ENCODE results near the gene TANGO2. TPM values are rescaled to one million over a fixed set of nuclear protein-coding genes. Genes with fewer than 3 reads are reported as not detected.

Gene TANGO2
- total and polyA plus RNA-seq, 3 donors from 2014 or later = 13.5 to 21.5 (median 19.0) TPM

DNA sequence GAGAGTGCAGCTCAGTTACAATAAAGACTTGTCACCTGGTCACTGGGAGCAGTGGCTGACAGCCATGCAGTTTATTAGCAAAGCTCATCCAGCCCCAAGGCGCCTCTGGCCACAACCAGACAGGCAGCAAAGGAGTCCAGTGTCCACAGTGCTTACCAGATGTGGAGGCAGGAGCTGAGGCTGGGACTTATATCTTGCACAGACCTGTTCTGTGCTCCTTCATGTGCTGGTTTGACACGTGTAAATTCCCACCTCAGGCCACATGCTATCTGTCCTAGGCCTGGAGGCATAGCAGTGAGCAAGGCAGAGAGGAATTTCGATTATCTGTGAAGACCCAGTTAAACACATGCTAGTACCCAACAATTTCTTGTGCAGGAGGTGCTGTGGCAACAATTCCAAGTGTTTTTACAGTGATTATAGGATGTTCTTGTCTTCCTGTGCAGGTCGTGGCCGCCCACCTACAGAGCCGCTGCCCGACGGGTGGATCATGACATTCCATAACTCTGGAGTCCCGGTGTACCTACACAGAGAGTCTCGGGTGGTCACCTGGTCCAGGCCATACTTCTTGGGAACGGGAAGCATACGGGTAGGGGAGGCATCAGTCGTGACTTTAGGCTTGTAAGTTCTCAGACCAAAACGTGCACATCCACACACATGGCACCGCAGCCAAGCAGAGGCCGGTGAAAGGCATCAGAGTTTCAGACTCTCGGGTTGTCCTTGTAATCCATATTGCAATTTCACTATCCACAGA lies 68.5 kb downstream of the TANGO2 start:
- no peak for DNase-seq
- TF ChIP-seq, protein P1, sequence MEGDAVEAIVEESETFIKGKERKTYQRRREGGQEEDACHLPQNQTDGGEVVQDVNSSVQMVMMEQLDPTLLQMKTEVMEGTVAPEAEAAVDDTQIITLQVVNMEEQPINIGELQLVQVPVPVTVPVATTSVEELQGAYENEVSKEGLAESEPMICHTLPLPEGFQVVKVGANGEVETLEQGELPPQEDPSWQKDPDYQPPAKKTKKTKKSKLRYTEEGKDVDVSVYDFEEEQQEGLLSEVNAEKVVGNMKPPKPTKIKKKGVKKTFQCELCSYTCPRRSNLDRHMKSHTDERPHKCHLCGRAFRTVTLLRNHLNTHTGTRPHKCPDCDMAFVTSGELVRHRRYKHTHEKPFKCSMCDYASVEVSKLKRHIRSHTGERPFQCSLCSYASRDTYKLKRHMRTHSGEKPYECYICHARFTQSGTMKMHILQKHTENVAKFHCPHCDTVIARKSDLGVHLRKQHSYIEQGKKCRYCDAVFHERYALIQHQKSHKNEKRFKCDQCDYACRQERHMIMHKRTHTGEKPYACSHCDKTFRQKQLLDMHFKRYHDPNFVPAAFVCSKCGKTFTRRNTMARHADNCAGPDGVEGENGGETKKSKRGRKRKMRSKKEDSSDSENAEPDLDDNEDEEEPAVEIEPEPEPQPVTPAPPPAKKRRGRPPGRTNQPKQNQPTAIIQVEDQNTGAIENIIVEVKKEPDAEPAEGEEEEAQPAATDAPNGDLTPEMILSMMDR (IDR thresholded peaks at IDR 0.05) = no peak
- TF ChIP-seq POLR2A (IDR thresholded peaks at IDR 0.05) = no peak
- no peak overlapping the region for H3K27ac ChIP-seq
- no peaks in the 10 kb centered on the region for H3K9me3 ChIP-seq
- peaks cover 8% of the 10 kb centered on the region for H3K4me1 ChIP-seq
- H3K4me3 ChIP-seq = no peak overlapping the region
- intact Hi-C loops (cut with DNase I; ENCODE audit: low total_unique reads) = no loop called here
- H3K27me3 ChIP-seq = no peaks in the 10 kb centered on the region
- WGBS, 2 donors = 93 to 97% methylated on average over 16 to 17 of the region's 17 CpGs
- H3K36me3 ChIP-seq (ENCODE audit: low read depth, missing control alignments) = no peaks in the 10 kb centered on the region

DNA sequence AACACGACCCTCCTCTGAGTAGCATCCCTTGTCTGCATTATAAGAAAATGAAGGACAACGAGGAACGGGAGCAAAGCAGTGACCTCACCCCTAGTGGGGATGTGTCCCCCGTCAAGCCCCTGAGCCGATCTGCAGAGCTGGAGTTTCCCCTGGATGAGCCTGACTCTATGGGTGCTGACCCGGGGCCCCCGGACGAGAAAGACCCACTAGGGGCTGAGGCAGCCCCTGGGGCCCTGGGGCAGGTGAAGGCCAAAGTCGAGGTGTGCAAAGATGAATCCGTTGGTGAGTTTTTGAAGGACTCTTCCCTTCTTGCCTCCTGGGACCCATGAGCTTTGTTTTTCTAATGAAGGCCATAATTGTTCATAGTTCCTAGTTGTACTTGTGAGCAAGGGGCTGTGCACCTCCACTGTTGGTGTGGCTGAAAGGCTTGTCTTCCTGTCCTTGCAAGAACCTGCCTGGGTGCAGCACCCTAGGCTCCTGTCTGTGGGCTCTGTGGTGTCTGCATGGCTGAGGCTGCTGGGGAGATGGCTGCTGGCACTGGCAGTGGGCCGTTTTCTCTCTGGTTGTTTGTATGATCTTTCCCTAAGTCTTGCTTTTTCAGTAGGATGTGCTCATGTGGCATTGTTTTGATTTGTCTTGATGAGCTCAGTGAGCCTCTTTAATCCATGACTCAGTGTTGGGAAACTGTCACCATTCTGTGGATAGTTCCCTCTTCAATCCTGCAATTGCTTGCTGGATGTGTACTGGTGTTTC lies 69.2 kb downstream of the TANGO2 start:
- Histone ChIP-seq H3K4me1 (peaks cover under 1% of the 10 kb centered on the region), H3K27me3 (no peaks in the 10 kb centered on the region), H3K9me3 (no peaks in the 10 kb centered on the region), H3K27ac (no peak overlapping the region), H3K36me3 (ENCODE audit: low read depth, missing control alignments) (no peaks in the 10 kb centered on the region), H3K4me3 (no peak overlapping the region)
- intact Hi-C loops (cut with DNase I; ENCODE audit: low total_unique reads) = no loop called here
- TF ChIP-seq POLR2A (IDR thresholded peaks at IDR 0.05) = no peak
- TF ChIP-seq, protein P1 (IDR thresholded peaks at IDR 0.05) = no peak
- DNase-seq = no peak
- 92 to 96% methylated on average over 11 of the region's 11 CpGs for WGBS, 2 donors

DNA sequence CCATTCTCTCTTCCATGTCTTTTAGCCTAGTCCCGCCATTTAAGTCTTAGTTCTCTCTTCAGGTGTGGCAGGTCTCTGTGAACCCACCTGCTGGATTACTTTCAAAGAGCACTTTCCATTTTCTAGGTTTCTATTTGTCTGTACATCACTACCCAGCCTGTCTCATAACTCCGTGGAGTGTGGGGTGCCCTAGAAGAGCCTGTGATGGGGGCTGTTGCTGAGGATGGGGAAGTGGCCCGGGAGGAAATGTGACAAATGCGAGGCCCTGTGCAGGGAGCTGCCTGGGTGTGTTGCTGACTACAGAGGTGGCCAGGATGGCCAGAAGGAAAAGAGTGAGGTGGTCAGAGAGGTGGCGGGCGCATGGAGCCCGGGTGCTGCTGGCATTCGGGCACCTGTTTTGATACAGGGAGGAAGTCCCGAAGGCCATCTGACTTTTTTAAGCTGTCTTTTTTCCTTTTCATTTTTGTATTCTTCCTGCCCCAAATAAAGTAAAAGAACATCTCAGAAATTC lies 69.9 kb downstream of the TANGO2 start:
- Histone ChIP-seq H3K27ac (no peak overlapping the region), H3K4me1 (no peaks in the 10 kb centered on the region), H3K27me3 (no peaks in the 10 kb centered on the region), H3K4me3 (no peak overlapping the region), H3K9me3 (no peaks in the 10 kb centered on the region), H3K36me3 (ENCODE audit: low read depth, missing control alignments) (no peaks in the 10 kb centered on the region)
- intact Hi-C loops (cut with DNase I; ENCODE audit: low total_unique reads) = no loop called here
- no peak for DNase-seq
- TF ChIP-seq, protein P1 (IDR thresholded peaks at IDR 0.05) = no peak
- TF ChIP-seq POLR2A (IDR thresholded peaks at IDR 0.05) = no peak
- WGBS, 2 donors = 91 to 92% methylated on average over 9 of the region's 9 CpGs

DNA sequence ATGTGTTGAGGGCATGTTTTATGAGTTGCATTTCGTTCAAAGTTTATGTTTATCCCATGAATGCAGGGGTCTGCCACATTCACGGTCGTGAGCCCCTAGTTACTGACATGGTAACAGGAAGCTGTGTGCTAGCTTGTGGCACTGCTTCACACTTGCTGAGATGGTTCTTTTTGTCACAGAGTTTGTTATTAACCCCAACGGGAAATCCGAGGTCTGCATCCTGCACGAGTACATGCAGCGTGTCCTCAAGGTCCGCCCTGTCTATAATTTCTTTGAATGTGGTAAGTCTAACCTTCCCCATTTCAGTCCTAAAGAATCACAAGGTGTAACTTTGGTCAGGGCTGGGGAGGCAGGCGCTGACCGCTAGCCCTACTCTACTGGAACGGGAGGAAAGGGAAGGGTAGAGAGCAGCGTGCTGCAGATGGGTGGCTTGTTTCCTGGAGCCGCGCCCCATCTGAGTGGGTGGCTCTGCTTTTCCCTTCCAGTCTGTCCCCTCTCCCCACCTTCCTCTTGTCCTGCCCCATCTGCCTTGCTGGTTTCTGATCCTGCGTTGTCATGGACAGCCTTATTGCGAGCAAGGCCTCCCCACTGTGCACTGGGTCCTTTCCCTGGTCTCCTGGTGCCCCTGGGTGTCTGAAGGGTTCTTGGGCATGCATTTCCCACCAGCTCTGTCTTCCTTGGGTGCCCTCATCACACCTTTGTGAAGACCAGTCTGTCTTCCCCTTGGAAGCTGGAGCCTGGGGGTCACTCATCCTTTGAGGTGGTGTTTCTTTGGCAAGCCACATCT lies 71.0 kb downstream of the TANGO2 start:
- Histone ChIP-seq H3K36me3 (ENCODE audit: low read depth, missing control alignments) (no peaks in the 10 kb centered on the region), H3K27me3 (no peaks in the 10 kb centered on the region), H3K4me3 (no peak overlapping the region), H3K27ac (no peak overlapping the region), H3K4me1 (no peaks in the 10 kb centered on the region), H3K9me3 (no peaks in the 10 kb centered on the region)
- DNase-seq = no peak
- intact Hi-C loops (cut with DNase I; ENCODE audit: low total_unique reads) = no loop called here
- 90 to 93% methylated on average over 16 of the region's 16 CpGs for WGBS, 2 donors
- no peak for TF ChIP-seq POLR2A (IDR thresholded peaks at IDR 0.05)
- TF ChIP-seq, protein P1 (IDR thresholded peaks at IDR 0.05) = no peak
